Smooth muscle cell (in vitro differentiated cells): ENCODE results near the gene PLCH1. TPM values are rescaled to one million over a fixed set of nuclear protein-coding genes. Genes with fewer than 3 reads are reported as not detected.

Experiments used
- DNase-seq: peaks from one replicate; lab custom pipeline; 2025; ENCODE audit not compliant: unreplicated experiment; lab: John Stamatoyannopoulos, UW
- H2AFZ ChIP-seq: fragments of 200-600 bp; sonication (generic); 2 replicates; pipeline ENCODE4 v1.6.0; 2016; ENCODE audit warnings: antibody characterized with exemption, low read depth, mild to moderate bottlenecking
- H3F3A ChIP-seq: fragments of 200-600 bp; sonication (generic); 2 replicates; pipeline ENCODE4 v1.6.0; 2017; ENCODE audit warnings: antibody characterized with exemption, low read depth
- H3K27ac ChIP-seq: fragments of 200-600 bp; sonication (generic); 2 replicates; pipeline ENCODE4 v1.5.1; 2016; ENCODE audit warnings: low read depth, mild to moderate bottlenecking
- H3K27me3 ChIP-seq: fragments of 200-600 bp; sonication (generic); 2 replicates; pipeline ENCODE4 v1.6.1; 2016; ENCODE audit warnings: low read depth, mild to moderate bottlenecking
- H3K36me3 ChIP-seq: fragments of 200-600 bp; sonication (generic); 2 replicates; pipeline ENCODE4 v1.5.1; 2016; ENCODE audit warnings: low read depth
- H3K4me1 ChIP-seq: fragments of 200-600 bp; sonication (generic); 2 replicates; pipeline ENCODE4 v1.5.1; 2016; ENCODE audit warnings: low read depth
- H3K4me2 ChIP-seq: fragments of 200-600 bp; sonication (generic); 2 replicates; pipeline ENCODE4 v1.6.0; 2016; ENCODE audit warnings: mild to moderate bottlenecking
- H3K4me3 ChIP-seq: fragments of 200-600 bp; sonication (generic); 2 replicates; pipeline ENCODE4 v1.5.1; 2016; ENCODE audit warnings: mild to moderate bottlenecking
- H3K79me2 ChIP-seq: fragments of 200-600 bp; sonication (generic); 2 replicates; pipeline ENCODE4 v1.6.0; 2016; ENCODE audit warnings: low read depth, mild to moderate bottlenecking
- H3K9ac ChIP-seq: fragments of 200-600 bp; sonication (generic); 2 replicates; pipeline ENCODE4 v1.6.0; 2016; ENCODE audit warnings: low read depth
- H3K9me3 ChIP-seq: fragments of 200-600 bp; sonication (generic); replicated peaks from 2 replicates; pipeline ENCODE4 v1.5.1; 2016; ENCODE audit warnings: low read depth
- H4K20me1 ChIP-seq: fragments of 200-600 bp; sonication (generic); 2 replicates; pipeline ENCODE4 v1.6.0; 2016; ENCODE audit warnings: low read depth
- WGBS: methylation state at CpG from one replicate; pipeline ENCODE4 v1.1.7; 2016; ENCODE audit warnings: low lambda C conversion rate; 5-methylcytosine and 5-hydroxymethylcytosine counted together
- polyA plus RNA-seq: library from polyadenylated mRNA; unstranded; fragments of >200 nt; fragmentation: Nextera tagmentation; extraction: Ambion mirVana; gene quantifications from 2 replicates; pipeline ENCODE4 v1.2.1, GENCODE V29; 2016
- total RNA-seq: library from RNA; depleted of rRNA; stranded (reverse); fragments of >200 nt; gene quantifications from 2 replicates; pipeline ENCODE4 v1.2.3, GENCODE V29; 2014
- TF ChIP-seq, protein P1 (sequence below): fragments of 200-600 bp; sonication (generic); IDR thresholded peaks from 2 replicates; pipeline ENCODE4 v1.5.1; 2017; ENCODE audit warnings: borderline replicate concordance, mild to moderate bottlenecking, antibody characterized with exemption; ENCODE audit not compliant: insufficient read depth, poor library complexity, severe bottlenecking

Gene PLCH1
- total and polyA plus RNA-seq, 2 experiments from 2014 or later, result 0.36 TPM; not detected in 1

DNA sequence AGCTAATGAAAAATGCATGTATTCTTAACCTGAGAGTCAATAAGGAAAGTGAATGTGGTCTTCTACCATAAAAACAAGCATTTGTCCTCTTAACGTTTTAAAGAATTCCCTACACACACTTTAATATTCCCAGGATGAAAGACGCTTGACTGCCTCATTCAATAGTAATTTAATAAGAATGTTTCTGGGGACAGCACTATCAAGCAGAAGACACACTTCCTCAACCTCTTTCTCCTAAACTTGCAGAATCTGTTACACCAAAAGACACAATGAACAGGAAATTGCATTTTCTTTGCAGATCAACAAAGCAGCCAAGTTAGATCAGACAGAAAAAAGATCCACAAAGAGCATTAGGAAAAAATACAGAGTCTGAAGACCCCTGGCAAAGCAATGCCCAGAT is 97.7 kb downstream of the PLCH1 start:
- Histone ChIP-seq H3K27me3 (no peaks in the 10 kb centered on the region), H4K20me1 (no peaks in the 10 kb centered on the region), H3K9ac (no peak overlapping the region), H3K4me1 (peaks cover 15% of the 10 kb centered on the region), H3K27ac (no peak overlapping the region), H3K36me3 (no peaks in the 10 kb centered on the region), H2AFZ (no peak overlapping the region), H3K79me2 (no peaks in the 10 kb centered on the region), H3K9me3 (no peaks in the 10 kb centered on the region), H3K4me3 (no peak overlapping the region), H3K4me2 (no peak overlapping the region), H3F3A (no peaks in the 10 kb centered on the region)
- DNase-seq, result no peak
- TF ChIP-seq, protein P1, sequence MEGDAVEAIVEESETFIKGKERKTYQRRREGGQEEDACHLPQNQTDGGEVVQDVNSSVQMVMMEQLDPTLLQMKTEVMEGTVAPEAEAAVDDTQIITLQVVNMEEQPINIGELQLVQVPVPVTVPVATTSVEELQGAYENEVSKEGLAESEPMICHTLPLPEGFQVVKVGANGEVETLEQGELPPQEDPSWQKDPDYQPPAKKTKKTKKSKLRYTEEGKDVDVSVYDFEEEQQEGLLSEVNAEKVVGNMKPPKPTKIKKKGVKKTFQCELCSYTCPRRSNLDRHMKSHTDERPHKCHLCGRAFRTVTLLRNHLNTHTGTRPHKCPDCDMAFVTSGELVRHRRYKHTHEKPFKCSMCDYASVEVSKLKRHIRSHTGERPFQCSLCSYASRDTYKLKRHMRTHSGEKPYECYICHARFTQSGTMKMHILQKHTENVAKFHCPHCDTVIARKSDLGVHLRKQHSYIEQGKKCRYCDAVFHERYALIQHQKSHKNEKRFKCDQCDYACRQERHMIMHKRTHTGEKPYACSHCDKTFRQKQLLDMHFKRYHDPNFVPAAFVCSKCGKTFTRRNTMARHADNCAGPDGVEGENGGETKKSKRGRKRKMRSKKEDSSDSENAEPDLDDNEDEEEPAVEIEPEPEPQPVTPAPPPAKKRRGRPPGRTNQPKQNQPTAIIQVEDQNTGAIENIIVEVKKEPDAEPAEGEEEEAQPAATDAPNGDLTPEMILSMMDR, result no peak
- 75% methylated on average over 2 of the region's 2 CpGs for WGBS

DNA sequence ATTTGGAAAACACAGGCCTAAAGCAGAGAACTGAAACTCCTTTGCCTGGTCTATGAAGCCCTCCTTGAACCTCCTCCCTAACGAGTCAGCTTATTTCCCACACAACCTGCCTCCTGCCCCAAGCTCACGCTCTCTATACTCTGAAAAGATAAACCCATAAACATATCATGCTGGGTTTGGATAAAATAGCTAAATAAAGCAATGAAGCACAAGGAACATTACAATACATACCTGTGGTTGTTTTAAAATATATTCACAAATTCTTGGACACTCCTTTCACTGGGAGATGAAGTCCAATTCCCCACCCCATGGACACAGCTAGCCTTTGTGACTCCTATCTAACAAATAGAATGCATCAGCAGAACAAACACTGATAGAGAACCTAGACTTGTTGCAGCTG is 98.2 kb downstream of the PLCH1 start:
- Histone ChIP-seq H2AFZ (no peak overlapping the region), H3K36me3 (no peaks in the 10 kb centered on the region), H3K4me1 (peaks cover 15% of the 10 kb centered on the region), H3K9ac (no peak overlapping the region), H3K4me2 (no peak overlapping the region), H4K20me1 (no peaks in the 10 kb centered on the region), H3K9me3 (no peaks in the 10 kb centered on the region), H3K27me3 (no peaks in the 10 kb centered on the region), H3K27ac (no peak overlapping the region), H3F3A (no peaks in the 10 kb centered on the region), H3K79me2 (no peaks in the 10 kb centered on the region), H3K4me3 (no peak overlapping the region)
- DNase-seq, result no peak
- TF ChIP-seq, protein P1, result no peak
- whole genome bisulfite sequencing, result 91% methylated on average over 2 of the region's 2 CpGs

DNA sequence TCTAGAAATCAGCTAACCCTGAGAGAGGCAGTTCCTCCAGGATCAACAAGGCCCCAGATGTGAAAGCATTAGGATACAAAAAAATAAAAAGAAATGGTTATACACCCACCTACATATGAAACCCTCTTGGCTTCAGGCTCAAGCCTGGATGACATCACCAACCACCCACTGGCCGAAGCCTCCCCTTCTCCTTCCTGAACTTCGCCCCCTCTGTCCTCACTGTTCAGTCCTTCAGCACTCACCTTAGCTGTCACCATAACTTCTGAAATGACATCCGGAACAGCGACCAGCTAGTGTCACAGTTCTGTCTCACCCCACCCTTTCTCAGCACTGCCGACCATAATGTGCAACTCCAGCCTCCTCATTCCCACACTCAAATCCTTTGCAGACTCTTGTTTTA is 98.7 kb downstream of the PLCH1 start:
- no peaks in the 10 kb centered on the region for H3K79me2 ChIP-seq
- no peaks in the 10 kb centered on the region for H3F3A ChIP-seq
- H3K4me3 ChIP-seq, result no peak overlapping the region
- H2AFZ ChIP-seq, result no peak overlapping the region
- H3K27me3 ChIP-seq, result no peaks in the 10 kb centered on the region
- H3K4me1 ChIP-seq, result peaks cover 15% of the 10 kb centered on the region
- no peaks in the 10 kb centered on the region for H3K9me3 ChIP-seq
- TF ChIP-seq, protein P1, result no peak
- H3K9ac ChIP-seq, result no peak overlapping the region
- DNase-seq, result no peak
- H3K27ac ChIP-seq, result no peak overlapping the region
- no peak overlapping the region for H3K4me2 ChIP-seq
- H4K20me1 ChIP-seq, result no peaks in the 10 kb centered on the region
- H3K36me3 ChIP-seq, result no peaks in the 10 kb centered on the region
- WGBS, result 83% methylated on average over 5 of the region's 5 CpGs

DNA sequence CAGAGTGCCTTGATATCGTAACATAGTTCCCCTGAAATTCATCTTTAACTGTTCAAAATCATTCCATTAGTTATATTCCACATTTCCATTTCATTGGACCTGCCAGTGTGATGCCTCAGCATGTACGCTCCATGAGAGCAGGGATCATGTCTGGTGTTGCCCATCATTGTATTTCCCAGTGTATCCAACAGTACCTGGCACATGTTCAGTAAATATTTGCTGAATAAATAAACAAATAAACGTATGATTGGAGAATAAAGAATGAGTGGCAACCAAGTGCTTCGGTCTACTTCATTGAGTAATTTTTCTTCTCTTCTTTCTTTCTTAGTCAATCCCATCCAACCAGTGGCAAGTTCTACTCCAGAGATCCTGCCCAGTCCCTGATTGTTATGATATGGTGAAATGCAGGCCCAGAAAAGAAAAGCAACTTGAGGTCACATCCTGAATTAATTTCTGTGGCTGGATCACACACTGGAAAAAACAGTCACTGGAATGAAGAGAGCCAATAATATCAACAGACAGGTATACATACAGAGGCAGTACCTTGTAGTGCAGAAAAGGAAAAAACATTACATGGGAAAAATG is 101.2 kb downstream of the PLCH1 start:
- WGBS, result 96% methylated on average over 4 of the region's 4 CpGs
- no peaks in the 10 kb centered on the region for H3K27me3 ChIP-seq
- H3K79me2 ChIP-seq, result no peaks in the 10 kb centered on the region
- no peaks in the 10 kb centered on the region for H3F3A ChIP-seq
- no peak overlapping the region for H3K9ac ChIP-seq
- H3K4me3 ChIP-seq, result no peak overlapping the region
- no peaks in the 10 kb centered on the region for H3K36me3 ChIP-seq
- TF ChIP-seq, protein P1, result no peak
- DNase-seq, result no peak
- H3K4me1 ChIP-seq, result peaks cover 15% of the 10 kb centered on the region
- H2AFZ ChIP-seq, result no peak overlapping the region
- H3K4me2 ChIP-seq, result no peak overlapping the region
- no peak overlapping the region for H3K27ac ChIP-seq
- H3K9me3 ChIP-seq, result no peaks in the 10 kb centered on the region
- H4K20me1 ChIP-seq, result no peaks in the 10 kb centered on the region
